WTC11 (cell line): ENCODE data around the gene NOL4L. TPM values are rescaled to one million over a fixed set of nuclear protein-coding genes. Genes with fewer than 3 reads are reported as not detected.

Experiments used
- ATAC-seq: fragments of 200-7000 bp; cut with Tn5 transposase; 2 replicates; pipeline ENCODE4 v1.10.0; 2021; ENCODE audit warnings: mild to moderate bottlenecking, moderate library complexity
- CTCF ChIA-PET: fragments of 300-600 bp; sonication (Branson Sonifier 250); formaldehyde crosslinking; loops from one replicate; lab custom pipeline; 2021; ENCODE audit warnings: antibody characterized with exemption; lab: Charles Lee
- POLR2A ChIA-PET: fragments of 350-600 bp; sonication (Branson Sonifier 250); formaldehyde crosslinking; loops from one replicate; lab custom pipeline; 2021; ENCODE audit warnings: antibody characterized with exemption; lab: Charles Lee
- DNase-seq: peaks from one replicate; pipeline ENCODE4 v3.0.0; 2021; ENCODE audit warnings: low spot score
- H3K27ac Mint-ChIP-seq: 2 replicates; pipeline ENCODE4 v1.8.0; 2021; ENCODE audit warnings: mixed read lengths
- H3K27me3 Mint-ChIP-seq: 2 replicates; pipeline ENCODE4 v1.8.0; 2021; ENCODE audit warnings: low read depth, mild to moderate bottlenecking, moderate library complexity, mixed read lengths
- H3K36me3 Mint-ChIP-seq: 2 replicates; pipeline ENCODE4 v1.8.0; 2021; ENCODE audit warnings: mixed read lengths
- H3K4me1 Mint-ChIP-seq: 2 replicates; pipeline ENCODE4 v1.8.0; 2022; ENCODE audit warnings: mixed read lengths
- H3K4me3 Mint-ChIP-seq: 2 replicates; pipeline ENCODE4 v1.8.0; 2021; ENCODE audit warnings: mild to moderate bottlenecking, moderate library complexity, mixed read lengths
- H3K9me3 Mint-ChIP-seq: 2 replicates; pipeline ENCODE4 v1.8.0; 2021; ENCODE audit warnings: mixed read lengths
- CDX4 ChIP-seq: fragments of 250-450 bp; sonication (Bioruptor Pico); IDR thresholded peaks from 2 replicates; pipeline ENCODE4 v1.9.0; 2021; ENCODE audit warnings: moderate library complexity, mild to moderate bottlenecking, inconsistent platforms, borderline replicate concordance
- CREB1 ChIP-seq: sonication (generic); formaldehyde crosslinking; IDR thresholded peaks from 2 replicates; pipeline ENCODE4 v1.8.0; 2023; ENCODE audit warnings: mild to moderate bottlenecking, missing genetic modification reagents
- CREM ChIP-seq: sonication (generic); formaldehyde crosslinking; IDR thresholded peaks from 2 replicates; pipeline ENCODE4 v1.8.1; 2022; ENCODE audit warnings: mild to moderate bottlenecking, missing genetic modification reagents, moderate library complexity
- FOXP1 ChIP-seq: sonication (generic); formaldehyde crosslinking; IDR thresholded peaks from 2 replicates; pipeline ENCODE4 v1.8.0; 2022; ENCODE audit warnings: missing genetic modification reagents, mild to moderate bottlenecking, moderate library complexity, borderline replicate concordance
- IRF2 ChIP-seq: sonication (generic); formaldehyde crosslinking; IDR thresholded peaks from 2 replicates; pipeline ENCODE4 v1.8.0; 2022; ENCODE audit warnings: low read depth, missing genetic modification reagents, borderline replicate concordance
- JAZF1 ChIP-seq: fragments of 250-450 bp; sonication (Bioruptor Pico); IDR thresholded peaks from 2 replicates; pipeline ENCODE4 v1.9.0; 2021; ENCODE audit warnings: moderate library complexity, mild to moderate bottlenecking, inconsistent platforms
- MAX ChIP-seq: sonication (generic); formaldehyde crosslinking; IDR thresholded peaks from 2 replicates; pipeline ENCODE4 v1.8.0; 2022; ENCODE audit warnings: mild to moderate bottlenecking, missing genetic modification reagents
- MXD4 ChIP-seq: fragments of 250-450 bp; sonication (Bioruptor Pico); IDR thresholded peaks from 2 replicates; pipeline ENCODE4 v1.8.0; 2021; ENCODE audit warnings: mild to moderate bottlenecking, moderate library complexity, borderline replicate concordance
- NFYB ChIP-seq: sonication (generic); formaldehyde crosslinking; conservative IDR thresholded peaks from 2 replicates; pipeline ENCODE4 v1.8.0; 2022; ENCODE audit warnings: low read depth, missing genetic modification reagents
- NR2C2 ChIP-seq: sonication (generic); formaldehyde crosslinking; IDR thresholded peaks from 2 replicates; pipeline ENCODE4 v1.8.0; 2022; ENCODE audit warnings: mild to moderate bottlenecking, missing genetic modification reagents
- NR3C1 ChIP-seq: sonication (generic); formaldehyde crosslinking; conservative IDR thresholded peaks from 2 replicates; pipeline ENCODE4 v1.8.1; 2023; ENCODE audit warnings: low read depth, mild to moderate bottlenecking, missing genetic modification reagents
- OVOL2 ChIP-seq: fragments of 250-450 bp; sonication (Bioruptor Pico); IDR thresholded peaks from 2 replicates; pipeline ENCODE4 v1.9.0; 2021; ENCODE audit warnings: mild to moderate bottlenecking, borderline replicate concordance
- PRDM15 ChIP-seq: sonication (generic); formaldehyde crosslinking; IDR thresholded peaks from 2 replicates; pipeline ENCODE4 v1.8.0; 2022; ENCODE audit warnings: missing genetic modification reagents
- SOX15 ChIP-seq: fragments of 250-450 bp; sonication (Bioruptor Pico); IDR thresholded peaks from 2 replicates; pipeline ENCODE4 v1.9.0; 2021; ENCODE audit warnings: mild to moderate bottlenecking
- TCF7 ChIP-seq: sonication (generic); formaldehyde crosslinking; IDR thresholded peaks from 2 replicates; pipeline ENCODE4 v1.8.0; 2022; ENCODE audit warnings: mild to moderate bottlenecking, low read depth, missing genetic modification reagents, moderate library complexity
- USF2 ChIP-seq: sonication (generic); formaldehyde crosslinking; IDR thresholded peaks from 2 replicates; pipeline ENCODE4 v1.8.1; 2023; ENCODE audit warnings: mild to moderate bottlenecking, missing genetic modification reagents, moderate library complexity
- ZNF396 ChIP-seq: fragments of 250-450 bp; sonication (Bioruptor Pico); IDR thresholded peaks from 2 replicates; pipeline ENCODE4 v1.8.0; 2021; ENCODE audit warnings: mild to moderate bottlenecking, moderate library complexity, borderline replicate concordance
- ZNF416 ChIP-seq: fragments of 250-450 bp; sonication (Bioruptor Pico); IDR thresholded peaks from 2 replicates; pipeline ENCODE4 v1.9.0; 2021; ENCODE audit warnings: mild to moderate bottlenecking, inconsistent platforms
- total RNA-seq: library from RNA; stranded (reverse); gene quantifications from 3 replicates; pipeline ENCODE4 v1.2.3, GENCODE V29; 2021

Gene NOL4L
- total RNA-seq, 1 experiment from 2014 or later = 29.0 TPM

GRCh38 chr20:32607324-32607723 lies 22.2 kb upstream of the NOL4L start (continued):
- no peak for TF ChIP-seq CREM (CRISPR knock-in tag)

GRCh38 chr20:32606790-32607189 lies 21.7 kb upstream of the NOL4L start:
- CTCF ChIA-PET = no interaction called here
- H3K9me3 Mint-ChIP-seq = no peaks in the 10 kb centered on the region
- H3K27me3 Mint-ChIP-seq = no peaks in the 10 kb centered on the region
- no peak overlapping the region for H3K4me3 Mint-ChIP-seq
- TF ChIP-seq SOX15 (CRISPR knock-in tag) (no peak), OVOL2 (CRISPR knock-in tag) (no peak)
- H3K36me3 Mint-ChIP-seq = no peaks in the 10 kb centered on the region
- POLR2A ChIA-PET = no interaction called here
- ATAC-seq (no peak), DNase-seq (no peak)
- H3K27ac Mint-ChIP-seq = no peak overlapping the region
- peaks cover 13% of the 10 kb centered on the region for H3K4me1 Mint-ChIP-seq

- TF ChIP-seq CREB1 (CRISPR knock-in tag) (no peak), JAZF1 (CRISPR knock-in tag) (no peak)
- ATAC-seq (no peak), DNase-seq (no peak)
- no peaks in the 10 kb centered on the region; the same call in 1 of the 2 replicates for H3K27me3 Mint-ChIP-seq
- CTCF ChIA-PET = interaction anchor here (0.7 kb wide), 1 partner anchor 46 kb away, joined by 3 read pairs; no protein-coding TSS in a partner anchor
- H3K36me3 Mint-ChIP-seq = no peaks in the 10 kb centered on the region
- POLR2A ChIA-PET = no interaction called here
- peaks cover 7% of the 10 kb centered on the region for H3K4me1 Mint-ChIP-seq
- no peak overlapping the region for H3K27ac Mint-ChIP-seq
- H3K4me3 Mint-ChIP-seq = no peak overlapping the region
- H3K9me3 Mint-ChIP-seq = no peaks in the 10 kb centered on the region
These were observed 21.0 kb upstream of the NOL4L start for GRCh38 chr20:32606107-32606506.

- no peak for DNase-seq
- Mint-ChIP-seq H3K4me1 (peaks cover 4% of the 10 kb centered on the region; the same call in 1 of the 2 replicates), H3K27me3 (no peaks in the 10 kb centered on the region; the same call in 1 of the 2 replicates), H3K9me3 (no peaks in the 10 kb centered on the region), H3K4me3 (no peak overlapping the region), H3K36me3 (no peaks in the 10 kb centered on the region), H3K27ac (no peak overlapping the region)
- peak; percentile 59 for ATAC-seq
- TF ChIP-seq NFYB (CRISPR knock-in tag) (no peak), MAX (no peak), FOXP1 (CRISPR knock-in tag) (no peak)
- ChIA-PET CTCF (interaction anchor here (0.7 to 1.1 kb wide), 2 partner anchors 18 to 19 kb away, joined by 3 read pairs; no protein-coding TSS in a partner anchor), POLR2A (no interaction called here)
These were observed 20.1 kb upstream of the NOL4L start for GRCh38 chr20:32605167-32605656.

GRCh38 chr20:32603046-32603726 lies 18.1 kb upstream of the NOL4L start:
- no peak for DNase-seq
- no peak overlapping the region for H3K4me3 Mint-ChIP-seq
- no peaks in the 10 kb centered on the region; the same call in 1 of the 2 replicates for H3K27me3 Mint-ChIP-seq
- no peaks in the 10 kb centered on the region for H3K9me3 Mint-ChIP-seq
- ChIA-PET POLR2A (no interaction called here), CTCF (no interaction called here)
- no peaks in the 10 kb centered on the region for H3K36me3 Mint-ChIP-seq
- no peak for ATAC-seq
- no peak overlapping the region for H3K27ac Mint-ChIP-seq
- H3K4me1 Mint-ChIP-seq = peaks cover 4% of the 10 kb centered on the region; the same call in 1 of the 2 replicates
- TF ChIP-seq NR3C1 (CRISPR knock-in tag) (no peak), USF2 (CRISPR knock-in tag) (no peak), IRF2 (CRISPR knock-in tag) (no peak), MXD4 (no peak), ZNF416 (no peak), NR2C2 (CRISPR knock-in tag) (no peak), TCF7 (no peak), PRDM15 (no peak), ZNF396 (CRISPR knock-in tag) (no peak), CDX4 (CRISPR knock-in tag) (no peak)
